Vagina (tissue), 2 donors: Measurements from ENCODE around the gene MYF5.

Experiments used
- CTCF ChIP-seq, 3 experiments: fragments of 450-650 bp in 2 of 3; fragments of 200-600 bp in 1 of 3; sonication (generic) in 1 of 3; IDR thresholded peaks; one replicate each; pipeline ENCODE4 v1.5.1; 2017 to 2019; ENCODE audit warnings: antibody characterized with exemption in 3 of 3, mild to moderate bottlenecking in 2 of 3, moderate library complexity in 2 of 3
- POLR2A ChIP-seq, 2 donors: fragments of 450-650 bp; IDR thresholded peaks; one replicate each; pipeline ENCODE4 v1.6.1; 2017; ENCODE audit warnings: antibody characterized with exemption in 2 of 2, mild to moderate bottlenecking in 2 of 2, moderate library complexity in 2 of 2
- POLR2AphosphoS5 ChIP-seq, 2 donors: sonication (generic); formaldehyde crosslinking; IDR thresholded peaks; one replicate each; pipeline ENCODE4 v1.9.0; 2017; ENCODE audit warnings: antibody characterized with exemption in 2 of 2, mild to moderate bottlenecking in 2 of 2, low read depth in 1 of 2; ENCODE audit not compliant: insufficient read depth in 1 of 2

DNA sequence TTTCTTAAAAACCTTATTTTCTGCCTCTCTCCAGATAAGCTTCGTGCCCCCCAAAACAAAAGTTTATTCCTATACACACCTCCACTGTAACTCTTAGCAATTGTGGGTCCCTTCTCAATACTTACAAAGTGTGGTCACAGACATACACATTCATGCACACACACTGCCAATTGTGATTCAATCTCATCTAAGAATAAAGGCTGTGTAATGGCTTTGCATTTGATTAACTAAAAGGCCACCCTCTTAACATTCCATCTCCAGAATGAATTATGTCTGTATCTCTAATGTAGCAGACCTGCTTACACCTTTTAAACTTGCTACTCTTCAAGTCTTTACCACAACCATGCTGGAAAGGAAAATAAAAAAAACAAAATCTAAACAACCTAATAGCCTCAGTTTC, 49.5 kb downstream of the MYF5 start:
- no peak for TF ChIP-seq CTCF (IDR thresholded peaks at IDR 0.05)
- no peak for TF ChIP-seq POLR2AphosphoS5 (IDR thresholded peaks at IDR 0.05; ENCODE audit: insufficient read depth in 1 of 2, low read depth in 1 of 2)
- no peak for TF ChIP-seq POLR2A (IDR thresholded peaks at IDR 0.05)
